Breast epithelium (tissue), 3 donors: ENCODE data around the gene GULP1.

ENCODE experiments used
- POLR2A ChIP-seq: fragments of 450-650 bp; IDR thresholded peaks from one replicate; pipeline ENCODE4 v1.6.1; 2016; ENCODE audit warnings: antibody characterized with exemption, mild to moderate bottlenecking, moderate library complexity
- POLR2AphosphoS5 ChIP-seq, 3 donors: sonication (generic); formaldehyde crosslinking; IDR thresholded peaks; one replicate each; pipeline ENCODE4 v1.6.1; 2017; ENCODE audit warnings: antibody characterized with exemption in 3 of 3
- TF ChIP-seq, protein P1 (sequence below), 3 donors: fragments of 450-650 bp; IDR thresholded peaks; one replicate each; pipeline ENCODE4 v1.5.1; 2016 to 2017; ENCODE audit warnings: antibody characterized with exemption in 3 of 3, mild to moderate bottlenecking in 3 of 3, moderate library complexity in 3 of 3

DNA sequence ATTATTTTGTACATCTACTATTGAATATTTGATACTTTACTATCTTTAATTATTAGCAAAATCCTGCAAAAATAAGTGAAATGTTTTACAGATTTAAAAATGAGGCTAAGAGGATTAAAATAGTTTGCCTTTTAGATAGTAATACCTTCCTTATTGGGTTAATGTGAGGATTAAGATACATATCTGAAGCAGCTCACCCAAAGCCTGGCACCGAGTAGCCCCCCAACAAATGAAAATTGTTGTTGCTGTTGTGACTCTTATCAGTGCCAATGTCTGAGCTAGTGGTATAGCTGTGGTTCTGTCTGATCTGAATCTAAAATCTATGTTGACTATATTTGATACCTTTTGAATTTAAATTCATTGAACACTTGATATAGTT, 34.6 kb downstream of the GULP1 start:
- TF ChIP-seq, protein P1, sequence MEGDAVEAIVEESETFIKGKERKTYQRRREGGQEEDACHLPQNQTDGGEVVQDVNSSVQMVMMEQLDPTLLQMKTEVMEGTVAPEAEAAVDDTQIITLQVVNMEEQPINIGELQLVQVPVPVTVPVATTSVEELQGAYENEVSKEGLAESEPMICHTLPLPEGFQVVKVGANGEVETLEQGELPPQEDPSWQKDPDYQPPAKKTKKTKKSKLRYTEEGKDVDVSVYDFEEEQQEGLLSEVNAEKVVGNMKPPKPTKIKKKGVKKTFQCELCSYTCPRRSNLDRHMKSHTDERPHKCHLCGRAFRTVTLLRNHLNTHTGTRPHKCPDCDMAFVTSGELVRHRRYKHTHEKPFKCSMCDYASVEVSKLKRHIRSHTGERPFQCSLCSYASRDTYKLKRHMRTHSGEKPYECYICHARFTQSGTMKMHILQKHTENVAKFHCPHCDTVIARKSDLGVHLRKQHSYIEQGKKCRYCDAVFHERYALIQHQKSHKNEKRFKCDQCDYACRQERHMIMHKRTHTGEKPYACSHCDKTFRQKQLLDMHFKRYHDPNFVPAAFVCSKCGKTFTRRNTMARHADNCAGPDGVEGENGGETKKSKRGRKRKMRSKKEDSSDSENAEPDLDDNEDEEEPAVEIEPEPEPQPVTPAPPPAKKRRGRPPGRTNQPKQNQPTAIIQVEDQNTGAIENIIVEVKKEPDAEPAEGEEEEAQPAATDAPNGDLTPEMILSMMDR (IDR thresholded peaks at IDR 0.05): no peak
- TF ChIP-seq POLR2AphosphoS5 (IDR thresholded peaks at IDR 0.05) (no peak), POLR2A (no peak)
